GM21526 (cell line): Measurements from ENCODE around the gene SIRT7.

Experiments used
- ATAC-seq: cut with Tn5 transposase; IDR thresholded peaks from one replicate; pipeline ENCODE4 v1.9.1; 2021; ENCODE audit warnings: moderate library complexity; ENCODE audit not compliant: unreplicated experiment, low FRiP score

Gene SIRT7, protein sequence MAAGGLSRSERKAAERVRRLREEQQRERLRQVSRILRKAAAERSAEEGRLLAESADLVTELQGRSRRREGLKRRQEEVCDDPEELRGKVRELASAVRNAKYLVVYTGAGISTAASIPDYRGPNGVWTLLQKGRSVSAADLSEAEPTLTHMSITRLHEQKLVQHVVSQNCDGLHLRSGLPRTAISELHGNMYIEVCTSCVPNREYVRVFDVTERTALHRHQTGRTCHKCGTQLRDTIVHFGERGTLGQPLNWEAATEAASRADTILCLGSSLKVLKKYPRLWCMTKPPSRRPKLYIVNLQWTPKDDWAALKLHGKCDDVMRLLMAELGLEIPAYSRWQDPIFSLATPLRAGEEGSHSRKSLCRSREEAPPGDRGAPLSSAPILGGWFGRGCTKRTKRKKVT

DNA sequence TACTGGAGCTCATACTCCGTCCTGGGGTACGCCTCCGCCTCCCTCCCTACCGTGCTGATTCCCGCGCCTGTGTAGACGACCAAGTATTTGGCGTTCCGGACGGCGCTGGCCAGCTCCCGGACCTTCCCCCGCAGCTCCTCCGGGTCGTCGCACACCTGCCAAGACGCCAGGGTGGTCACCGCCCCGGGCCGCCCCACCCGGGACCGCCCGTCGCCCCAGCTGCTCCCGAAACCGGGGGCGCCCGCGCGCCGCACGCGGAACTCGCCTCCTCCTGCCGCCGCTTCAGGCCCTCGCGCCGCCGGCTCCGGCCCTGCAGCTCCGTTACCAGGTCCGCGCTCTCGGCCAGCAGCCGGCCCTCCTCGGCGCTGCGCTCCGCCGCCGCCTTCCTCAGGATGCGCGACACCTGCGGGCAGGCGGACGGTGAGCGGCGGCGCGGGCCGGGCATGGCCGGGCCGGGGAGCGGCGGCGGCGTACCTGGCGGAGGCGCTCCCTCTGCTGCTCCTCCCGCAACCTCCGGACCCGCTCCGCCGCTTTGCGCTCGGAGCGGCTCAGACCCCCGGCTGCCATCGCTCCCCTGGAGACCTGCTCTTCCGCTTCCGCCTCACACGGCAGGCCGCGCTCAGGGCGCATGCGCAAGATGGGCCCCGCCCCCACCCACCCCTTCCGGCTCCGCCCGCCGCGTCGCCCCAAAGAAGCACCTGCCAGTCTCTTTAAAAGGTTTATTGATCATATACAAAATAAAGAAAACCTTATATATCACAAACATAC lies at the start of gene SIRT7:
Gene SIRT7, minus strand, starts transcription at position 612 of the 768 bp plus-strand sequence. Its CDS starts 45 bp downstream, at position 567.
- ATAC-seq, result peak; percentile 50

DNA sequence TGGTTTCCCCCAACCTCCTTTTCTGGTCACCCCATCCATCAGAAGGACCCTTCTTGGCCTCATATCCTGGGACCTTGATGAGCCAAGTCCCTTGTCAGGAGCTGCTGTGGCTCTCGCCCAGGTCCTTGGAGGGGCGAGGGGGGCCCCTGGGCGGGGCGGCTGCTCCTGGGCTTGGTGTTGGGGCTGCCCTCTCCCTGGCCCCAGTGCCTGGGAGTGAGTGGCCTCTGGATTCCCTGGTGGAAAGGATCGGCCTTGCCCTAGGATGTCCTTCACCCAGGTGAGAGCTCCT lies 49.2 kb upstream of the SIRT7 start:
- no peak for ATAC-seq

DNA sequence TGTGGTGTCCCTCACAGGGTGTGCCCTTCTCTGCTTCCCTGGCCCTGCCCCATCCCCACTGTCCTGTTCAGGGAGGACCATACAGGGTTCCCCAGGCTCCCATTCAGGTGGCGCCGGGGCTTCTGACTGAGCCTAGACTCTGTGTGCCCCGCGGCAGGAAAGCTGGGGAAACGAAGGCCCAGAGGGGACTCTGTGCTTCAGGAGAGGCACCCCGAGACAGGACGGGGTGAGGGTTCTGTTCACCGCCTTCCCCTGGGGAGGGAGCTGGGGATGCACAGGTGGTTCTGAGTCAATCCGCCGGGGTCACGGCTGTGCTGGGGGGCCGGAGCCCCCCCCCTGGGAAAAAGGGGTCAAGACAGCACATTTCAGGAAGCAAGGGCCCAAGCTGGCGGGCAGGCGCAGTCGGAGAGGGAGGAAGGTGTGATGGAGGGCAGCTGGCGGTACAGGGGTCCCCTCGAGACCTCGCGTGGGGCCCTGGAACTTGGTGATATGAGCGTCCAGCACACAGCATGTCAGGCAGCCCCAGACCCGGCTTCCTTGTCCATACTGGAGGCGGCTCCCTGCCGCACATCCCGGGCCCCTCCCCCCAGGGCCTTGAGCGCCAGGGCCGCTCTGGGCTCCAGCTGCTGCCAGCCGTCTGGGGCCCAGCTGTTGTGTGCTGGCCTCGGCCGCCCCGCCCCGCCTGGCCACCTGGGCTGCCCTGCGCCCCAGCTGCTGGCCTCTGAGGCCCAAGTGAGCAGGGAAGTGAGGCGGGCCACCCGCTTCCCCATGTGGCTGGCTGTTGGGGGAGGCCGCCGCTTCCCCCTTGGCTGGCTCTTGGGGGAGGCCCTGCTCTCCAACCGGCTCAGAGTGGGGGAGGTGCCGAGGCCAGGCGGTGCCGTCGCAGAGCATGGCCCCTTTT lies 48.6 kb upstream of the SIRT7 start:
- ATAC-seq, result no peak

DNA sequence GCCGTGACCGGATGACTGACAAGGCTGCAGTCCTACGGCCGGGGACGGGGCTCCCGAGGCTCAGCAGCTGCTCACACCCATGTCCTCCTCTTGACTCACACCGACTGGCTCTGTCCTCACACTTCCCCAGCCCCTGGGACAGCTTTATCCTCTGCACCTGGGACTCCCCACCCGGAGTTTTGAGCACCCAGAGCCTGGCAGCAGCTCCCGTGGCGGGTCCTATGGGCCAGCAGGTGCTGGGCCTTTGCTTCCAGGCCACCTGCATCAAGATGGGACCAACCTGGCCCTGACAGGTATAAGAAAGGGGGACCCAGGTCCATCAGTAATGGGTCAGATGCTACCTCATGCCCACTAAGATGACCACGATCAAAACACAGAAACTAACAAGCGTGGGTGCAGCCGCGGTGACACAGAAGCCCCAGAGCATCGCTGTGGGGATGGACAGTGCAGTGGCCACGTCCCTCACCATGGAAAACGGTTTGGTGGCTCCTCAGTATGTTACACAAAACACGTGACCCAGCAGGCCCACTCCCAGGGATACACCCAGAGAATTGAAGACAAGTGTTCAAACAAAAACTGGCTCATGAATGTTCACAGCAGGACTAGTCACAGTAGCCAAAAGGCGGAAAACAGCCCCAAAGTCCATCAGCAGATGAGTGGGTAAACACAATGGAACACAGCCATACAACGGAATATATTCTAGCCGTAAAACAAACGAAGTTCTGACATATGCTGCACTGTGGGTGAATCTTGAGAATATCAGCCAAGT lies 46.3 kb upstream of the SIRT7 start:
- no peak for ATAC-seq

DNA sequence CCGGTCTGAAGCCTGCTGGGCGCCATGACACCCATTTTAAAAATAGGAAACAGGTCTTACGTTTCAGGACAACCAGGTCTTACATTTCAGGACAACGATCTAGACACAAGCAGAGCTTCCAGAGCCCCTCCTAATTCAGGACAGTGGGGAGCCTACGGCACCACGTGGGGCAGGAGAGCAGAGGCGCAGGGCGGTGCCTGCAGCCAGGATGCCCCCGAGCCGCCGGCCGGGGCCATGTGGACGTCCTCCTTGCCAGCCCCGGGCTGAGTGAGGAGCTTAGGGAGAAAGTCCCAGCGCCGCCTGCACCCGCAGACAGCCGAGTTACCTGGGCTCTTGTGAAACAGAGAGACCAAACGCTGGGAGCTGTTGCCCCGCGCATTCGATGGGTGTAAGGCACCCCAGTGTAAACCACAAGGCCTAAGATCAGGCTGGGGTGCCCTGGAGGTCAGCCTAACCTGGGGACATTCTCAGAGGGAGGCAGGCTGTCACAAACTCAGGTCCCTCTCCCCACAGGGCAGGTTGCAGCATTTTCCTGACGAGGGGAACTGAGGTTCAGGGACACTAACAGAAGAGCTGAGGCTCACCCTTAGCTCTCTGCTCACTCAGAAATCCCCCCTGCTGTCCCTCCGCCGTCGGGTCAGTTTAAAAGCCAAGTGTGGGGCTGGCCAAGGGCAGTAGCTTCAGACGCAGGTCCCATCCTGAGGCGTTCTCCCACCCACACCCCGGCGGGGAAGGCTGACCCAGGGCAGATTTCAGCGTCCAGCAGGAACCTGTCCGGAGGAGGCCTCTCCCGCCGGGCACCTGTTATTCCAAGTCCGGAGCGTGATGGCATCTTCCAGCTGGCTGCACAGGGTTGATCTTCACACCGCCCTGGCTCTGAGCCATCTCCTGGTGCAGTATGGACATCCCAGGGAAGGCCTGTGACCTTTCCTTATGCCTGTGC lies 44.8 kb upstream of the SIRT7 start:
- no peak for ATAC-seq

DNA sequence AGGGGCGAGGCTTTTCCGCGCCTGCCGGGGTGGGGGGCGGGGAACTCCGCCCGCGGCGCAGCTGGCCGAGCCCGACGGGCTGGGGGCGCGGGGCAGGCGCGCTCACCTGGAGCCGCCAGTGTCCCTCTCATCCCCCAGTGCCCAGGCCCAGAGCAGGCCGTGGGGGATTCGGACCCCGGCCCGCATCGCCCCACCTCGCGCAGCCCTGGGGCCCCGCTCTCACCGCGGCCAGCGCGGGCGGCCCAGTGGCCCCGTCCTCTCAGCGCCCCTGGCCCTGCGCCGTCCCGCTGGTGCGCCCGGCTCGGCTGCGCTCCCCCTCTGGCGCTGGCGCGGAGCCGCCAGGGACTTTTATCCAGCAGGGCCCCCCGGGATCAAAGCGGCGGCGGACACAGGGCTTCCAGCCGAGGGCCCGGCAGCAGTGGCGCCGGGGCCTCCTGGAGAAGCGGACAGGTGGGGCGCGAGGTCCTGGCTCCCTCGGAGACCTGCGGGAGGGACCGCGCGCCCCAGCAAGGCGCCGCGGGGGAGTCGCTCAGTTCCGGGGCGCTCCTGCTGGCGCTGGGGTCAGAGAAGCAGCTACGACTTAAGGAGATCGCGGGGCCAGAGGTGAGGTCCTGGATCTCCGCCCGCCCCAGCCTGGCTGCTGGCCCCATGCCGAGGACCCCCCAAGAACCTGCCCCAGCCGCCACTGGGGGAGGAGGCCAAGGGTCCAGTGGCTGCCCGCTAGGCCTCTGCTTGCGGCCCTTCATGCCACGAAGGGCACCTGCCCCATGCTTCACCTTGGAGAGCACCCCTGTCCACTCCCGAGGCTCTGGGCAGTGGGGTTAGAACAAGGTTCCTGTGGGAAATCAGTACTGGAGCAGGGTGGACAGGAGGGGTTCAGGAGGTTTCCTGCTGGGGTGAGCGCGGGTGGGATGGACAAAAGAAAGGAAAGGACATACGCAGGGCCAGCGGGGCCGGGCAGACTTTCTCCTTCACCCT lies 43.8 kb upstream of the SIRT7 start:
- ATAC-seq, result no peak

DNA sequence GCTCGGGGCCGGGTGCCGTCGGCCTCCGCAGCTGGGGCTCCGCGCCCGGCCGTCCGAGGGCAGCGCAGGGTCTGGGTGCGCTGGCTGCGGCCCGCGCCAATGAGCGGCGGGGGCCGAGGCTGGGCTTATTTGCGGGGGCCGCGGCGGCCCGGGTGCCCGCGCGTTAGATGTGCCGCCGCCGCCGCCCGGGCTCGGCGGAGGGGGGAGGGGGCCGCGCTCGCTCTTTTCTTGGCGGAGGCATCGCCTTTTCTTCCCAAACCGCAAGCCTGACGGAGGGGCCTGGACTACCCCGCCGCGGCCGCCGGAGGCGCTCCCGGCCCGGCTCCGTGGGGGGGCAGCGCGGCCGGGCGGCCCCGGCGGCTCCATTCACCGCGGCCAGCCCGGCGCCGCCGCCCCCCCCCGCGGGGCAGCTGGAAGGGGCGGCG lies 43.1 kb upstream of the SIRT7 start, which contains the start of gene NOTUM:
Gene NOTUM, minus strand, starts transcription at position 101 of the 425 bp plus-strand sequence. CDS start 278 bp downstream, outside the sequence.
- ATAC-seq, result no peak

DNA sequence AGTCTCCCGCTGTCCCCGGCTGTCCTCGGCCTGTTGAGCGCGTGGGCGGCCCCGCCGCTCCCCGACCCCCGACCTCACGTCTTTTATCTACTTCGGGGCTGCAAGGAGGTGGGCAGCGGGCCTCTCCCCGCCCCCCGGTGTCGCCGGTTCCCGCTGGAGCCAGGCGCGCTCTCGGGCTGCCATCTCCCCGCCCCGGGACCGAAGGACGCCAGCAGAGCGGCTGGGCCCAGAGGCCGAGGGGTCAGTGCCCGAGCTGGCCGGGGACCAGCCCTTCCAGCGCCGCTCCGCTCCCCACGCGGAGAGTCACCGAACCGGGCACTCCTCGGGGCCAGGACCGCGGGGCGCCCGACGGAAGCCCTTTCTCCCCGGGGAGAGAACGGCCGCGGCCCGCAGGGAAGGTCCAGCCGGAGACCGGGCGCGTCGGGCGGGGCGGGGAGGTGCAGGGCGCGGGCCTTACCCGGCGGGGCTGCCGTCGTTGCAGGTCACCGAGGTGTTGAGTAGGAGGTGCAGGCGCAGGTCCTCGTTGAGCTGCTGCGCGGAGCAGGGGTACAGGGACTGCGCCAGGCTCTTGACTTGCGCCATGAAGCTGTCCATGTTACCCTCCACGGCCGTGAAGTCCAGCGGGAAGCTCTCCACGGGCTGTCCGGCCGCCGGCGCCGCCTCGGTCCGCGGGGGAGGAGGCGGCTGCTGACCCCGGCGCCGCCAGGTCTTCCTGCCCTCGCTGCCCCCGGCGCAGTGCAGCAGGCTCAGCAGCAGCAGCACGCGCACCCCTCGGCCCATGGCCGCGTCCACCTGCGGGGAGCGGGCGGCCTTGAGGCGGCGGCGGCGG lies 42.4 kb upstream of the SIRT7 start:
- no peak for ATAC-seq

DNA sequence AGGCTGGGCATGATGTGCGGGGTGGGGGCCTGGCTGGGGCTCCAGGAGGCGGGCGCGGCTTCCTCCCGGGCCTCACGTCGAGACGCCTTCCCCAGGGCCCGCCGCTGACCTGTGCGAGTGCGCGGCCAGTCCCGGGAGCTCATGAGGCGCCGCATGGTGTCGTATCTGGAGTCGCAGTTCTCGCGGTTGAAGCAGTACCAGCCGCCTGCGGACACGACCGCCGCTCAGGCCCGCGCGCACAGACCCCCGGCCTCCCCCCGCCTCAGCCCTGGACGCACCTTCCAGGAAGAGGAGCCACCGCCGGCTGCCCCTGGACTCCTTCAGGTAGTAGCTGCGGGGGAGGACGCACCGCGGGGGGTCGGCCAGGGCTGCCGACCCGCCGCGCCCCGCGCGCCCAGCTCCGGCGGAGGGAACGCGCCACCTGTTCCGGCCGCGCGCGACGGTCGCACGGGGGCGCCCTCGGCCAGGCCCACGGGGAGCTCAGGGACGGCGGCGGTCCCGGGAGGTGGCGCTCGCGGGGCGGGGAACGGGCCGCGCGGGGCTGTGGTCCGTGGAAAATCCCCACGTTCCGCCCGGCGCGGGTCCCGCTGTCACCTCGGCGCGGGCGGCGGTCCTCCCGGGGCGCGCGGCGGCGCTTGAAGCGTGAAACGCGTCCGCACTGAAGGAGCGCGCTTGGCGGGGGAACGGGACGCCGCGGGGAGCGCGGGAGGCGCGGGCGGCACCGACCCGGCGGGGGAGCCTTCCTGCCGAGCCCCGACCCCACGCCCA lies 41.6 kb upstream of the SIRT7 start:
- no peak for ATAC-seq

DNA sequence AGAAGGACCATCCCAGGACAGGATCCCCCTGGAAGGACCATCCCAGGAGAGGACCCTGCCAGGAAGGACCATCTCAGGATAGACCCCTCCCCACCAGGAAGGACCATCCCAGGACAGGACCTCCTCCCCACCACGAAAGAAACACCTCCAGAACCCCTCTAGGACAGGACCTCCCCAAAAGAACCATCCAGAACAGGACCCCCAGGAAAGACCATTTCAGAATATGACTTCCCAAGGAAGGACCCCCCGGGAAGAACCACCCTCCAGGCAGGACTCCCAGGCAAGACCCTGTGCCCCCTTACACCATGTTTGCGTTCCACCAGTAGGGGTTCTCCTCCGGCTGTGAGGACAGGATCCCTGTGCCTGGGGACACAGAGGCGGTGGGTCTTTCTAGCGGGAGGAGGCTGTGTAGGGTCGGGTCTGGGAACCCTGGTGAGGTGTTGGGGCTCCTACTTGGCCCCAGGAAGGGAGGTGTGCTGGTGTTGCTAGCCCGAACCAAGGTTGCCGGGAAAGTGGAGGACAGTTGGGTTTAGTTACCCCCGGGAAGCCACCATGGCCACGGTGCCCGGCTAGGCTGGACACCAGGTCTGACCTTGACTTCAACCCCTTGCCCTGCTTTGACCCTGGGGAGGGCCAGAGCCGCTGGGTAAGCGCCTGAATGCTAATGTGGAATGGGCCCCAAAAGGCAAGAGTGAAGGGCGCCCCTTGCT lies 40.8 kb upstream of the SIRT7 start:
- no peak for ATAC-seq

DNA sequence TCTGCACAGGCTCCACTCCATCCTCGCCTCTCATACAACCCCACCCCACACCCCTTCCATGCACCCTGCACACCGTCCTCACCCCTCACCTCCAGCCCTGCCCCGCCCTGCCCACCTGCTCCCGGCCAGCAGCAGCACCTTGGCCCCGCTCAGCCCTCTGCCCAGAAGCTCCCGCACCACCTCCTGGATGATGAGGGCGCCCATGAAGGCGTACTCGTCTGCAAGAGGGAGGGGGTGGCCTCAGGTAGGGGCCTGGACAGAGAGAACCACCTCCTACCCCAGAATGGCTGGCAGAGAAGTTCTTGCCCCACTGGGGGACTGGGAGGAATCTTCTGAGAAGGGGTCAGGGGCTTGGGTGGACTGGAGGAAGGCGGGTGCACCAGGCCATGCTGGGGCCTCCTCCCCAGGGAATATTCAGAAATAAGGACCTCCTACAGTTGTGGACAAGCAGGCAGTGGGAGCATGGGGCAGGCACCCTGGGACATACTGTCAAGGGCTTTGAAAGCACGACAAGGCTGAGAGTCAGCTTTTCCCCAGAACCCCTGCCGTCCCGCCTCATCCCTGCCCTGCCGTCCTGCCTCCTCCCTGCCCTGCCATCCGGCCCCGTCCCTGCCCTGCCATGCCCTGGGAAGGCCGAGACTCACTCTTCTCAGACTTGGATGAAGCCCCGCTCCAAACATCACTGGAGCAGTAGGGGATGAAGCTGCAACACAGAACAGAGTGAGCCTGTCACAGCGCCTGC lies 39.9 kb upstream of the SIRT7 start:
- ATAC-seq, result no peak

DNA sequence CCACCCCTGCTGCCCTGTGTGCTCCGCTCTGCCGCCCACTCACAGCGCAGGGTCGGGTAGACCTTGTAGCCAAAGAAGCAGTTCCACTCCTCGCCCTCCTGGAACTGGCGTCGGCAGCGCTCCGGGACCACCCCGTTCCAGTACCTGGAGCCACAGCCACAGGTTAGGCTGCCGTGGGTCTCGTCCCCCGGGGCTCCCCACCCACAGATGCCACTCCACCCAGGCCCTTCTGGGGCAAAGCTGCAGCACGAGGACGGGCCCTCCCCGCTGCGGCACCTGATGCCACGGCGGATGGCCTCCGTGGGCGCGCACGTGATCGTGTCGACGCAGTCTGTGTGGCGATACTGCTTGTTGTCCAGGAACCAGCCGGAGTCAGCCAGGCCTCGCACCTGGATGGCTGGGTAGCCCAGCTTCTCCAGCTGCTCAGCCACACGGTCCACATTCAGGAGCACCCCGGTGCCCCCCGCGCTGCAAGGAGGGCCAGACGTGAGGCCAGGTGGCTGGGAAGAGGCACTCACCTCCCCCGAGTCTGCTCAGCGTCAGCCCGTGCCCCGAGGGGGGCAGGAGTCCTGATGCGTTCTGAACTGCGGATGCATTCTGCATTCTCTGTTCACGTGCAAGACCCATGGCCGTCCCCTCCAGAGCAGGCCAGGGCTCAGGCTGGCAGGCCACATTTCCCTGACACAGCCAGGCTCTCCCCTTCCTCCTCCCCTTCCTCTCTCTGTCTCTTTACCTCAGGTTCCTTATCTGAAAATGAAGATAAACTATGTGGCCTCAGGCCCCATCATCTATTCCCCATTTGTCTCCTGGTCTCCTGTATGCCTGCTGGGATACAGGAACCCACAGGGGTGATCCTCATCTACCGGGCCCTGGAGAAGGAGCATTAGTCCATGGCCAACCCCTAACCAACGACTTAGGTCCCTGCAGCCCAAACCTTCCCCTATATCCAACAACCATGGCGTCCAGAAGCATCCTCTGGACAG lies 38.9 kb upstream of the SIRT7 start:
- ATAC-seq, result no peak

DNA sequence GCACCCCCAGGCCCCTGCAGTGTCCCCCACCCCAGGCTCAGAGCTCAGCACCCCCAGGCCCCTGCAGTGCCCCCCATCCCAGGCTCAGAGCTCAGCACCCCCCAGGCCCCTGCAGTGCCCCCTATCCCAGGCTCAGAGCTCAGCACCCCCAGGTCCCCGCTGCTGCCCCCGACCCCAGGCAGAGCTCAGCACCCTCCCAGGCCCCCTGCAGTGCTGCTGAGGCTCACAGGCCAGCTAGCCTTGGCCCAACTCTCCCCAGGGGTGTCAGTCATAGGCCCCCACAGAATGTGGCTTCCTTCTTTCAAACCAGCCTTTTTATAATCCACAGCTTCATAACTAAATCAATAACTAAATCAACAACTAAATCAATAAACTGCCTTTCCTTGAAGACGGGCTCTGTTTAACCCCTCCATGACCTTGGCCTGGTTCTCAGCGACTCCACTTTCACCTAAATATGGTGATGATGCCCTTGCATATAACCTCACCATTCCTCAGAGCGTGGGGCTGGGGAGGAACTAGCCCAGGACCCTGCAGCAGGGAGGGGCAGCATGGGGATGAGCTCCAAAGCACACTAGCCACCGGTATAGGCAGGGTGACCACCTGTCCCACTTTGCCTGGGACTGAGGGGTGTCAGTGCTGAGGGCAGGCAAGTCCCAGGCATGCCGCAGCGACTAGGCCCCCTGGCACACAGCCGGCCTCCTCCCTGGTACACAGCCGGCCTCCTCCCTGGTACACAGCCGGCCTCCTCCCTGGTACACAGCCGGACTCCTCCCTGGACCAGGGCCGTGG lies 38.0 kb upstream of the SIRT7 start:
- no peak for ATAC-seq
